HG02884 (cell line): ENCODE measurements around the gene ONECUT3.
"Not testable (repeated sequence)": the region's sequence is repeated elsewhere in the genome, so short reads cannot be mapped to it uniquely, and the experiment has no call there.

Experiments used
- ATAC-seq: cut with Tn5 transposase; IDR thresholded peaks from one replicate; pipeline ENCODE4 v1.9.1; 2021; ENCODE audit warnings: mild to moderate bottlenecking, moderate library complexity; ENCODE audit not compliant: unreplicated experiment

Gene ONECUT3

DNA sequence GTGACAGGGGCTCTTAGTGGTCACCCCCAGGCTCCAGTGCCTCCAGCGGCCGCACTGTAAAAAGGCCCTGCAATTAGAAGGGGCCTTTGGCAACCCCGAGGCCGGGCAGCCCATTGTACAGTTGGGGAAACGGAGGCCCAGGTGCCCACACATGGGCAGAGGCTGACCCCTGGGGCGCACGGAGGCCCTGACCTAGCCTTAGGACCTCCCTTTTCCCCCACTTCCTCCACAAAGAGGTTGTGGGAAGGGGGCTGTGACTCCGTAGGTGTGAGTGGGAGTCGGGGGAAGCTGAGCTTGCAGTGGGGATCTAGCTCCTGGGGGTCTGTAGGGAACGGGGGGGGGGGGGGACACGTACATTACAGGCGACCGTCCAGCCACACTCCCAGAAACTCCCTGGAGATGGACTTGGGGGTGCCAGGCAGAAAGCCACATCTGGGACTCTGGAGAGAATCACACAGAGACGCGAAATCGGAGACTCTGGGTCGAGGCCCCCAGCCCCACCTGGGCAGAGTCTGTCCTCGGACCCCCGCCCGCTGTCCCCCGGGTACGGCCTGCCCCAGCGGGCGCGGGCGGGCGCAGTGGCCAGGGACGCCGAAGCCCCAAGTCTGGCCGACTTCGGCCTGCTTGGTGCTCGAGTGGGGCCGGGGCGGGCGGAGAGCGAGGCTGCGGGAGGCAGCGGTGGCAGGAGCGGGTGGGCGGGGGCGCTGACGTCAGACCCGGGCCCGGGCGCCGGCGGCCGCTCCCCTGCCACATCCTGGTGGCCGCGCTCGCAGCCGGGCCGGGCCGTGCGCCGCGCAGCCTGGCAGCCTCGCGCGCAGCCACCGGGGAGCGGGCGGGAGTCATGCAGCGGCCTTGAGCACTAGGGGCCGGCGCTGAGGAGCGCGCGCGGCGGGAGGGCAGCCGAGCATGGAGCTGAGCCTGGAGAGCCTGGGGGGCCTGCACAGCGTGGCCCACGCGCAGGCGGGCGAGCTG is at the start of gene ONECUT3:
TSS of gene ONECUT3 (plus strand) at position 750 of the 972 bp plus-strand sequence. CDS start at position 907, 157 bp downstream.
- no peak for ATAC-seq

DNA sequence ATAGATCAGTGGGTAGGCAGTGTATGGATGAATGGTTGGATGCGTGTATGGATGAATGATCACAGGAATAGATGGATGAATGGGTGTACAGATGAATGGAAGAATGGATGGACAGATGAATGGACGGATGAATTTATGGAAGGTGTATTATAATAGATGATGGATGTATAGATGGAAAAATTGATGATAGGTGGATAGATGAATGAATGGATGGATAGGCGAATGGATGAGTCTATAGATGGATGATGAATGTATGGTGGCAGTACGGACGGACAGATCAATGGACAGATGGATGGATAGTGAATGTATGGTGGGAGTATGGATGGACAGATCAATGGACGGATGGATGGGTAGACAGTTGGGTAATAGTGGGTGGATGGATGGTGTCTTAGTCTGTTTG is 49.0 kb upstream of the ONECUT3 start:
- no peak for ATAC-seq

DNA sequence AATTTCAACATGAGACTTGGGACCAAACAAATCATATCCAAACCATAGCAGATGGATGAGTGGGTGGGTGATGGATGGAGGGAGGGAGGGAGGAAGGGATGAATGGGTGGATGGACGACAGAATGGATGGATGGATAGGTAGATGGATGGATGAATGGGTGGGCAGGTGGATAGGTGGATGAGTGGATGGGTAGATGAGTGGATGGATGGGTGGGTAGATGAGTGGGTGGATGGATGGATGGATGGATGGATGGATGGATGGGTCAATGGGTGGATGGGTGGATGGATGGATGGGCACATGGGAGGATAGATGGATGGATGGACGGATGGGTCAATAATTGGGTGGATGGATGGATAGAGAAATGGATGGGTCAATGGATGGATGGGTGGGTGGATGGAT is 47.9 kb upstream of the ONECUT3 start:
- ATAC-seq: no peak

DNA sequence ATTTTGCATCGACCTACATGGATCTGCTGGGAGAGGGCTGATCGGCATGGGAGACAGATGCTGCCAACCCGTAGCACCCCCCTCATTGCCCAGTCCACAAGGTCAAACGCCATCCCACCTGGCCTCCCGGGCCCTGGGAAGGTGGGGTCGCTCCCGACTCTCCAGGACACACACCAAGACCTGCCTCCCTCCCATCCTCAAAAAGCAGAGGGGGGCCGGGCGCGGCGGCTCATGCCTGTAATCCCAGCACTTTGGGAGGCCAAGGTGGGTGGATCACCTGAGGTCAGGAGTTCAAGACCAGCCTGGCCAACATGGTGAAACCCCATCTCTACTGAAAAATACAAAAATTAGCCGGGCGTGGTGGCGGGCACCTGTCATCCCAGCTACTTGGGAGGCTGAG is 46.7 kb upstream of the ONECUT3 start:
- ATAC-seq: not testable (repeated sequence)

DNA sequence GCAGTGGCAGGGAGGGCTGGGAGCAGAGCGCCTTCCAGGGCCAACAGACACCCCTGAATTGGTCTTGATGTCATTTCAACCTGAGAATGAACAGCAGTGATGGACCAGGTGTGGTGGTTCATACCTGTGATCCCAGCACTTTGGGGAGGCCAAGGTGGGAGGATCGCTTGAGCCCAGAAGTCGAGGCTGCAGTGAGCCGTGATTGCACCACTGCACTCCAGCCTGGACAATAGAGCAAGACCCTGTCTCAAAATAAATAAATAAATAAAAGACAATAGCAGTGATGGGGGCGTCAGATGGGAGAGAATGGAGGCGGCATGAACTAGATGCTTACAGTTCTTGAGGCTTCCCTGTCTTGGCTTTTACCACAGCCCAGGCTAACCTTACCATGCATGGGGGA is 46.1 kb upstream of the ONECUT3 start:
- ATAC-seq: no peak

GRCh38 chr19:1713170-1713569 is 40.1 kb upstream of the ONECUT3 start:
- no peak for ATAC-seq

DNA sequence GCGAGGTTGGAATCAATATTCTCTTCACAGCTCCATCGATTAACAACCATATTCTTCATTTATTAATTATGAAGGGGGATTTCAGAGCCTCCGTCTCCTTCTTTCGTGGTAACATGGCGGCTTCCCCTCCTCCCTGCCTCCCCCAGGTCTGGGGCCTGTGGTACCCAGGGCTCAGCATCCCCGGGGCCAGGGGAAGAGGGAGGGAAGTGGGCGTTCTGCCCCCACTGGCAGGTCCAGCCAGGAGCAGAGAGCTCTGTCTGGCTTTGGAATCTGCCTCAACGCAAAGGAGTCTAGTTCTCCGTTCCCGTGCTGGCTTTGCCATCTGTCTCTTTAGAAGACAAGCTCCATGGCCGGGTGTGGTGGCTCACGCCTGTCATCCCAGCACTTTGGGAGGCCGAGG is 37.8 kb upstream of the ONECUT3 start:
- ATAC-seq: no peak

GRCh38 chr19:1717200-1717969 is 35.9 kb upstream of the ONECUT3 start:
- ATAC-seq: no peak

DNA sequence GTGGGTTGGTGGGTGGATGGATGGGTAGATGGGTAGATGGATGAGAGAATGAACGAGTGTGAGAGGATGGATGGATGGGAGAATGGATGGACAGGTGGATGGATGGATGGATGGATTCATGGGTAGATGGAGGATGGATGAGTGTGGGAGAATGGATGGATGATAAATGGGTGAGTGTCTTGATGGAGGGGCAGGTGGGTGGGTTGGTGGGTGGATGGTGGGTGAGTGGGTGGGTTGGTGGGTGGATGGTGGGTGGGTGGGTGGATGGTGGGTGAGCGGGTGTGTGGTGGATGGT is 35.4 kb upstream of the ONECUT3 start:
- ATAC-seq: no peak

DNA sequence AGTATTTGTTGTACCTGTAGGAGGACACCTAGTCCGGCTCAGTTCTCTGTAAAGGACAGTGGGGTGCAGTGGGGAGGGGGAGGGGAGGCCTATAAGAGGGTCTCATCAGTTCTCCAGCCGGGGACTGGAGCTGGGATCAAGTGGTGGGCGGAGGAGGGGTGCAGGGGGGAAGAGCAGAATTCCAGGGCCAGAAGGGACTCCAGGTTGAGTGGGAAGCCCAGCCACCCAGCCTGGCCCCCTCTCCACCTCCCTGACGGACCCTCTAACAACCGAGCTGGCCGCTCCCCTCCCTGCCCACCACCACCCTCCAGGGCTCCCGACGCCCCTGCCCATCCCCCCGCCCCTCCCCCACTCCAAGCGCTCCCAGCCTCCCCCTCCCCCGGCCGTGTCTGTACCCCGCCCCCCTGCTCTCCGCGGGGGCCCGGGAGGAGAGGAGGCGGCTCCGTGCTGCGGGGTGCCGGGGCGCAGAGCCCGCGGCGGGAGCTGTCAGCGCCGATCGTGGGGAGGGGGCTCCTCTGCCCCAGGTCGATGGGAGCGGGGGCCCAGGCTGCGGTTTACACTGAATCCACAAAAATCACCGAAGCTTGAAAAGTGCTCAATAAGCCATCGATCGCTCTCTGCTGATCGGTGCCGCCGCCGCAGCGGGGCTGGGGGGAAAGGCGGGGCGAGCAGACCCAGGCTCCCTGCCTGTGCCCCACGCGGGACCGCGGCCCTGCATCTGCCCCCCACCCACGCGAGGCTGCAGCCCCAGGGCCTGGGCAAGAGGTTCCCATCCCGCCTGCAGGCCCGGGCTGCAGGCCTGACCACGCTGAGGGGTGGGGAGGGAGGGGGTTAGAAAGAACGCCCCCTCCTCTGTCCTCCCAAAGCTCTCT is 34.6 kb upstream of the ONECUT3 start:
- ATAC-seq: no peak

DNA sequence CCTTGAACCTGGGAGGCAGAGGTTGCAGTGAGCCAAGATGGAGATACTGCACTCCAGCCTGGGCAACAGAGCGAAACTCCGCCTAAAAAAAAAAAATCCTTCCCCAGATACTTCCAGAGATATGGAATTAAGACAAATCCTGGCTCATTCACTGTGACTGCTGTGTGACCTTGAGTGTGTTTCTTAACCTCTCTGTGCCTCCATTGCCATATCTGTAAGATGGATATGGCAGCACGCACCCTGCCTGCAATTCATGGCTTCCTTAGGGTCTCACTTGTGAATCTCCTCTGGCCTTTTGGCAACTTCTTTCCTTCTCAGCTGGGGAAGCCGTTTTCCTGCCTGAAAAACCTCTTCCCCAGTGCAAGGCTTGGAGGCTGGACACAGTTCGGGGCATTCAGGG is 33.8 kb upstream of the ONECUT3 start:
- no peak for ATAC-seq

GRCh38 chr19:1720237-1720636 is 33.1 kb upstream of the ONECUT3 start:
- ATAC-seq: no peak

DNA sequence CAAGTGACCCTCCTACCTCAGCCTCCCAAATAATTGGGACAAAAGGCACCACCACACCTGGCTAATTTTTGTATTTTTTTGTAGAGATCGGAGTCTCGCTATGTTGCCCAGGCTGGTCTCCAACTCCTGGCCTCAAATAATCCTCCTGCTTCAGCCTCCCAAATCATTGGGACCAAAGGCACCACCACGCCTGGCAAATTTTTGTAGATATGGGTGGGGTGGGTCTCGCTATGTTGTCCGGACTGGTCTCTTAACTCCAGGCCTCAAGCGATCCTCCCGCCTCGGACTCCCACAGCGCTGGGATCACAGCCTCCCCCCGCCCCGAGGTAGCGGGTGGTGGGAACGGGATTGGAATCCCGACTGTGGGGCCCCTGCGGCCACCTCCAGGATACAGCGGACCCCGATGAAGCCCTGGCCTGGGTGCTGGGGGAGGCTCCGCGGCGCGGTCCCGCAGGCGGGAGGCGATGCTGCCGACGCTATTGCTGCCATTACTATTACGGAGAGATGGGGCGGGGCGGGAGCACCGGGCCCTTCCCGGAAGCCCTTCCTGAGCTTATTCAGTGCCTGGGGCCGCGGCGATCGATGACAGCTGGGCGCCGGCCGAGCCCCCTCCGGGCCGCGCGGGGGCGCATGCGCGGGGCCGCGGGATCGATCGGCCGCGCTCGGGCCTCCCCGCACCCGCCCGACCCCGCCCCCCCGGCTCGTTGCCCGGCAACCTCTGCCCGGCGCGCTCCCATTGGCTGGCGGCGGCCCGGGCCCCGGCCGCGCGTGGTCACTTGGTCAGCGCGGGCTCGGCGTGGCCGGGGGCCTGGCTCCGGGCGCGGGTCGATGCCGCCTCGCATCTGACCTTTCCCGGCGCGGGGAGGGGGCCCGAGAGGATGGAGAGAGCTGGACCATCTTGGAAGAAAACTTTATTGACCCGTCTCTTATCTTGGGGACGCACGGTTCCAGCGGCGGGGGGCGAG is 27.9 kb upstream of the ONECUT3 start:
- no peak for ATAC-seq

DNA sequence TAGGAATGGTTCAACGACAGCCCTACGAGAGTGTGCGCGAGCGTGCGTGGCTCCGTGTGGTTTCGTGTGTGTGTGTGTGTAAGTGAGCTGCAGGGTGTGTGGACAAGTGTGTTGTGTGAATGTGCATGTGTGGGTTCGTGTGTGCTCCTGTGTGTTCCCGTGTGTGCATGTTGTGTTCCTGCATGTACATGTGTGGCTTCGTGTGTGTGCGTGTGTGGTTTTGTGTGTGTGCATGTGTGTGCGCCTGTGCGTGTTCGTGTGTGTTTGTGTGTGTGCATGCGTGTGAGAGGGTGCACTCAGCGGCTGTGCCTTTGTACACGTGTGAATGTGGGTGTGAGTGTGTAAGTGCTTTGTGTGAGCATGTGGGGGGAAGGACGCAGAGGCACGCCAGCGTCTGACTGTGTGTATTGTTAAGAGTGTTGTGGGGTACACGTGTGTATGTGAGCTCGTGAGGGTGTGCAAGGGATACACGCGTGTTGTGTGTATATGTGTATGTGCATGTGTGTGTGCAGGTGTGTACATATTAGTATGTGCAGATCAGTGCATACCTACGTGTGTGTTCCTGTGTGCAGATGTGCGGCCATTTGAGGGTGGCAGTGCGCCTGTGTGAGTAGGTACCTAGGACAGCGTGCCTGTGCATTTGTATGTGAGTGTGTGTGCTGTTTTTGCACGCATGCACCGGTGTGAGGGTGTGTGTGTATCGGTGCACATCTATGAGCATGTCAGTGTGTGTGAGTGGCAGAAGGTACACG is 24.3 kb upstream of the ONECUT3 start:
- no peak for ATAC-seq

DNA sequence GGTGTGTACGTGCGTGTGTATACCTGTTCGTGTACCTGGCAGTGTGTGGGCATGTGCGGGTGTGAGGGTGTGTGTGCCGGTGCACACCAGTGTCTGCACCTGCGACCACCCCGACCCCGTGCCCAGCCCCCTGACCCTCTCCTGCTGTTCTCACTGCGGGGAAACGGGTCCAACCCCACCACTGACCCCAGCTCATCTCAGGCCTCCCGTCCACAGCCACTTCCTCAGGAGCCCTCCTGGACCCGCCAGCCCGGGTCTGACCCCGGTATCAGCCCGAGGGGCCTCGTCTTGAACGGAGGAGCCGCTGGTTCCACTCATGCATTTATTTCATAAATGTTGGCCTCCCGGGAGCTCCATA is 23.8 kb upstream of the ONECUT3 start:
- ATAC-seq: no peak

- ATAC-seq: no peak
These were observed 23.1 kb upstream of the ONECUT3 start for GRCh38 chr19:1730157-1730556.

DNA sequence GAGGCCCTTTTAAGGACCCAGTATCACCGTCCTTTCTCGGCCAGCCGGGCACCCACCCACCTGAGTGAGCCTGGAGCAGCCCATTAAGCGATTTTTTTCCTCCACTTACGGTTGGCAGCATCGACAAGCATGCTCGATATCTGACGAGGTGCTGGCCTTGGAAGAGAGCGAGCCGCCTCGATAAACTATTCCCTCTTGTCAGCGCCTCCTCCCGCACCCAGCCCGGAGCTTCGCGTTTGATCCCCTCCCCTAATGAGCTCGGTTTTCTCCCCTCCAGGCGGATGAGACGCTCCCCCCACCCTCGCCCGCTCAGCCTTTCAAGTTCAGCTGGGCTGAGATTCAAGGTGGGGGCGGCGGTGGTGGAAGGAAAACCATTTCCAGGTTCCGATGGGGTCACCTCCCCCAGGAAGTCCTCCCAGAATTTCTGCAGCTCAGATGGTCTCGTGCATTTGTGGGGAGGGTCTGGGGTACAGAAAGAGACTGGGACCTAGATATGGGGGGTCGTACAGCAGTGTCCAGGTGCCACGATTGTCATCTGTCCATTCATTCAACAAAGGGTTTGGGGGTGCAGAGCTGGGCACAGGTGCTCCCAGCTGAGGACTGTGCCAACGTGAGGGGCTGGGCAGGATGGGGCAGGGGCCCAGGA is 18.9 kb upstream of the ONECUT3 start:
- ATAC-seq: no peak

- no peak for ATAC-seq
These were observed 17.0 kb upstream of the ONECUT3 start for GRCh38 chr19:1736280-1736679.

- no peak for ATAC-seq
These were observed 16.4 kb upstream of the ONECUT3 start for GRCh38 chr19:1736927-1737326.
